ENCODE results near the gene GNG12. TPM values are rescaled to one million over a fixed set of nuclear protein-coding genes. Genes with fewer than 3 reads are reported as not detected.

GNG12 gene
- total RNA-seq, 1 experiment from 2014 or later, result 23.7 TPM

GRCh38 chr1:67740543-67740942 lies 92.7 kb downstream of the GNG12 start (continued):
- TF ChIP-seq CDX4 (CRISPR knock-in tag; IDR thresholded peaks at IDR 0.05; ENCODE audit: borderline replicate concordance) (no peak), RELA (CRISPR knock-in tag; IDR thresholded peaks at IDR 0.05; ENCODE audit: borderline replicate concordance) (no peak), NFATC4 (CRISPR knock-in tag; IDR thresholded peaks at IDR 0.05) (no peak), ATF1 (CRISPR knock-in tag; IDR thresholded peaks at IDR 0.05) (no peak), HMGA2 (CRISPR knock-in tag; IDR thresholded peaks at IDR 0.05) (no peak)

GRCh38 chr1:67739361-67739760 lies 93.9 kb downstream of the GNG12 start:
- Mint-ChIP-seq H3K27me3 (ENCODE audit: low read depth) (peaks cover 2% of the 10 kb centered on the region), H3K36me3 (no peaks in the 10 kb centered on the region), H3K4me3 (no peak overlapping the region), H3K4me1 (peaks cover 35% of the 10 kb centered on the region), H3K27ac (no peak overlapping the region), H3K9me3 (no peaks in the 10 kb centered on the region)
- no peak for ATAC-seq
- ChIA-PET POLR2A (no interaction called here), CTCF (interaction anchor here (0.6 to 1.3 kb wide), 2 partner anchors 74 to 178 kb away, joined by 3 read pairs; no protein-coding TSS in a partner anchor)
- DNase-seq (ENCODE audit: low spot score), result no peak
- no peak for TF ChIP-seq ZNF423 (CRISPR knock-in tag; IDR thresholded peaks at IDR 0.05)
- TF ChIP-seq, protein P1, sequence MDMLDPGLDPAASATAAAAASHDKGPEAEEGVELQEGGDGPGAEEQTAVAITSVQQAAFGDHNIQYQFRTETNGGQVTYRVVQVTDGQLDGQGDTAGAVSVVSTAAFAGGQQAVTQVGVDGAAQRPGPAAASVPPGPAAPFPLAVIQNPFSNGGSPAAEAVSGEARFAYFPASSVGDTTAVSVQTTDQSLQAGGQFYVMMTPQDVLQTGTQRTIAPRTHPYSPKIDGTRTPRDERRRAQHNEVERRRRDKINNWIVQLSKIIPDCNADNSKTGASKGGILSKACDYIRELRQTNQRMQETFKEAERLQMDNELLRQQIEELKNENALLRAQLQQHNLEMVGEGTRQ (CRISPR knock-in tag; IDR thresholded peaks at IDR 0.05), result no peak
- TF ChIP-seq ZNF281 (CRISPR knock-in tag; IDR thresholded peaks at IDR 0.05), result no peak
- TF ChIP-seq IRF2 (CRISPR knock-in tag; IDR thresholded peaks at IDR 0.05; ENCODE audit: borderline replicate concordance, low read depth), result no peak
- no peak for TF ChIP-seq SMAD3 (CRISPR knock-in tag; IDR thresholded peaks at IDR 0.05; ENCODE audit: borderline replicate concordance)
- TF ChIP-seq TEAD1 (CRISPR knock-in tag; IDR thresholded peaks at IDR 0.05), result no peak
- TF ChIP-seq AFF4 (CRISPR knock-in tag; IDR thresholded peaks at IDR 0.05; ENCODE audit: borderline replicate concordance), result no peak
- TF ChIP-seq, protein P2, sequence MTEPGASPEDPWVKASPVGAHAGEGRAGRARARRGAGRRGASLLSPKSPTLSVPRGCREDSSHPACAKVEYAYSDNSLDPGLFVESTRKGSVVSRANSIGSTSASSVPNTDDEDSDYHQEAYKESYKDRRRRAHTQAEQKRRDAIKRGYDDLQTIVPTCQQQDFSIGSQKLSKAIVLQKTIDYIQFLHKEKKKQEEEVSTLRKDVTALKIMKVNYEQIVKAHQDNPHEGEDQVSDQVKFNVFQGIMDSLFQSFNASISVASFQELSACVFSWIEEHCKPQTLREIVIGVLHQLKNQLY (CRISPR knock-in tag; IDR thresholded peaks at IDR 0.05), result no peak
- no peak for TF ChIP-seq MYBL2 (CRISPR knock-in tag; IDR thresholded peaks at IDR 0.05)
- TF ChIP-seq NR2C2 (CRISPR knock-in tag; IDR thresholded peaks at IDR 0.05), result no peak
- TF ChIP-seq, protein P3, sequence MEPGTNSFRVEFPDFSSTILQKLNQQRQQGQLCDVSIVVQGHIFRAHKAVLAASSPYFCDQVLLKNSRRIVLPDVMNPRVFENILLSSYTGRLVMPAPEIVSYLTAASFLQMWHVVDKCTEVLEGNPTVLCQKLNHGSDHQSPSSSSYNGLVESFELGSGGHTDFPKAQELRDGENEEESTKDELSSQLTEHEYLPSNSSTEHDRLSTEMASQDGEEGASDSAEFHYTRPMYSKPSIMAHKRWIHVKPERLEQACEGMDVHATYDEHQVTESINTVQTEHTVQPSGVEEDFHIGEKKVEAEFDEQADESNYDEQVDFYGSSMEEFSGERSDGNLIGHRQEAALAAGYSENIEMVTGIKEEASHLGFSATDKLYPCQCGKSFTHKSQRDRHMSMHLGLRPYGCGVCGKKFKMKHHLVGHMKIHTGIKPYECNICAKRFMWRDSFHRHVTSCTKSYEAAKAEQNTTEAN (CRISPR knock-in tag; IDR thresholded peaks at IDR 0.05), result no peak
- no peak for TF ChIP-seq NFYB (CRISPR knock-in tag; conservative IDR thresholded peaks at IDR 0.05; ENCODE audit: low read depth)
- no peak for TF ChIP-seq ERG (CRISPR knock-in tag; IDR thresholded peaks at IDR 0.05)
- TF ChIP-seq, protein P4, sequence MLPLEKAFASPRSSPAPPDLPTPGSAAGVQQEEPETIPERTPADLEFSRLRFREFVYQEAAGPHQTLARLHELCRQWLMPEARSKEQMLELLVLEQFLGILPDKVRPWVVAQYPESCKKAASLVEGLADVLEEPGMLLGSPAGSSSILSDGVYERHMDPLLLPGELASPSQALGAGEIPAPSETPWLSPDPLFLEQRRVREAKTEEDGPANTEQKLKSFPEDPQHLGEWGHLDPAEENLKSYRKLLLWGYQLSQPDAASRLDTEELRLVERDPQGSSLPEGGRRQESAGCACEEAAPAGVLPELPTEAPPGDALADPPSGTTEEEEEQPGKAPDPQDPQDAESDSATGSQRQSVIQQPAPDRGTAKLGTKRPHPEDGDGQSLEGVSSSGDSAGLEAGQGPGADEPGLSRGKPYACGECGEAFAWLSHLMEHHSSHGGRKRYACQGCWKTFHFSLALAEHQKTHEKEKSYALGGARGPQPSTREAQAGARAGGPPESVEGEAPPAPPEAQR (CRISPR knock-in tag; IDR thresholded peaks at IDR 0.05), result no peak
- no peak for TF ChIP-seq ZNF416 (CRISPR knock-in tag; IDR thresholded peaks at IDR 0.05)
- no peak for TF ChIP-seq NR1H2 (CRISPR knock-in tag; IDR thresholded peaks at IDR 0.05)
- no peak for TF ChIP-seq RORB (CRISPR knock-in tag; IDR thresholded peaks at IDR 0.05)
- TF ChIP-seq, protein P5, sequence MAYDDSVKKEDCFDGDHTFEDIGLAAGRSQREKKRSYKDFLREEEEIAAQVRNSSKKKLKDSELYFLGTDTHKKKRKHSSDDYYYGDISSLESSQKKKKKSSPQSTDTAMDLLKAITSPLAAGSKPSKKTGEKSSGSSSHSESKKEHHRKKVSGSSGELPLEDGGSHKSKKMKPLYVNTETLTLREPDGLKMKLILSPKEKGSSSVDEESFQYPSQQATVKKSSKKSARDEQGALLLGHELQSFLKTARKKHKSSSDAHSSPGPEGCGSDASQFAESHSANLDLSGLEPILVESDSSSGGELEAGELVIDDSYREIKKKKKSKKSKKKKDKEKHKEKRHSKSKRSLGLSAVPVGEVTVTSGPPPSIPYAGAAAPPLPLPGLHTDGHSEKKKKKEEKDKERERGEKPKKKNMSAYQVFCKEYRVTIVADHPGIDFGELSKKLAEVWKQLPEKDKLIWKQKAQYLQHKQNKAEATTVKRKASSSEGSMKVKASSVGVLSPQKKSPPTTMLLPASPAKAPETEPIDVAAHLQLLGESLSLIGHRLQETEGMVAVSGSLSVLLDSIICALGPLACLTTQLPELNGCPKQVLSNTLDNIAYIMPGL (CRISPR knock-in tag; IDR thresholded peaks at IDR 0.05), result no peak
